8988T (cell line): ENCODE results near the gene COL18A1.

ENCODE experiments used
- DNase-seq: peaks from one replicate; pipeline ENCODE4 v3.0.0; 2011

Gene COL18A1

DNA sequence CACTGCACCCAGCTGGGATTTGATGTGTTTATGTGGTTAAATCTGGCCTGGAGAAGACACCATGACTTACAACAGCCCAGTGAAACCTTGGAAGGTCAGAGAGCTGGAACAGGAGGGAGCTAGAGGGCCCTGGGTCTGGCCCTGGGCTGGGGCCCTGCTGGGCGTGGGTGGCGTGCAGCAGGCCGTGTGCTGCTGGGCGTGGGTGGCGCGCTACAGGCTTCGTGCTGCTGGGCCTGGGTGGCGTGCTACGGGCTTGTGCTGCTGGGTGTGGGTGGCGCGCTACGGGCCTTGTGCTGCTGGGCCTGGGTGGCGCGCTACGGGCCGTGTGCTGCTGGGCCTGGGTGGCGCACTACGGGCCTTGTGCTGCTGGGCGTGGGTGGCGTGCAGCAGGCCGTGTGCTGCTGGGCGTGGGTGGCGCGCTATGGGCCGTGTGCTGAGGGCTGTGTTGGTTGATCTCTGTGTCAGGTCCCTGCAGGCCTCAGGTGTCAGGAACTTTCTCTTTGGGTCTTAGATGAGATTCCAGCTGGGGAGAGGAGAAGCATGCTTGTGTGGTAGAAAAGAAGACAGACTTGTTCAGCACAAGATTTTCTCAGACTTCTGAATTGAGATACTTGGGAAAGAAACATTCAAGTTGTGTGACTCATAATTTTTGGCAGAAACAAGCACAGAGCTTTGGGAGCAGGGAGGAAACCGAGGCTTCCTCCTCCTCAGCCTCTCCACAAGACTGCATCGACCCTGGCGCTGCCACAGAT is 66.0 kb downstream of the COL18A1 start:
- DNase-seq, result no peak

DNA sequence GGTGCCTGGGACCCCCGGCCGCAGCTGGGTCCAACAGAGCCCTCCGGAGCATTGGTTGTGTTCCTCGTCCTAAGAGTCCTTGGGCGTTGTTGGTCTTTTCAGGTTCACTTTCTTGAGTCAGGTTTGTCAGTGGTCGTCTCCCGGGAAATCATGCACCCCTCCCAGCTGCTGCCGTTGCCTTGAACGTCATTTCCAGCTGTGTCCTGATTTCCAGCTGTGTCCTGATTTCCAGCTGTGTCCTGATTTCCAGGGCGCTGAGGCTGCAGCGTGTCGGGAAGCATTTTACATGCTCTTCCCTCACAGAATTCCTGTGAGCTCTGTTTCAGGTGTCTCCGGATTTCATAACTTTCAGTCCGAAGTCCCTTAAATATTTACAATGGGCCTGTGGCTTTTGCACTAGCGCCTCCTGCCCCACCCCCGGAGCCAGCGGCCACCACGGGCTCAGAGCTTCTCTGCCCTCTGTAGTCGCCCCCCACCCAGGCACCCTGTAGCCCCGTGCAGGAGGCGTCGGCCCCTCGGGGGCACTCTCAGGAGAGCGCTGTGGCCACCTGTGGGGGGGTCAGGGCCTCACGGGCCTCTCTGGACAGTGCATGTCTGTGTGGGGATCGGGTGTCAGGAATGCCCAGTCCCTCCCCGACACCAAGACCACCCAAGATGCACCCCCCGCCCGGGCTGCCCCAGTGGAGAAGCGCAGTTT is 66.7 kb downstream of the COL18A1 start:
- DNase-seq, result no peak

DNA sequence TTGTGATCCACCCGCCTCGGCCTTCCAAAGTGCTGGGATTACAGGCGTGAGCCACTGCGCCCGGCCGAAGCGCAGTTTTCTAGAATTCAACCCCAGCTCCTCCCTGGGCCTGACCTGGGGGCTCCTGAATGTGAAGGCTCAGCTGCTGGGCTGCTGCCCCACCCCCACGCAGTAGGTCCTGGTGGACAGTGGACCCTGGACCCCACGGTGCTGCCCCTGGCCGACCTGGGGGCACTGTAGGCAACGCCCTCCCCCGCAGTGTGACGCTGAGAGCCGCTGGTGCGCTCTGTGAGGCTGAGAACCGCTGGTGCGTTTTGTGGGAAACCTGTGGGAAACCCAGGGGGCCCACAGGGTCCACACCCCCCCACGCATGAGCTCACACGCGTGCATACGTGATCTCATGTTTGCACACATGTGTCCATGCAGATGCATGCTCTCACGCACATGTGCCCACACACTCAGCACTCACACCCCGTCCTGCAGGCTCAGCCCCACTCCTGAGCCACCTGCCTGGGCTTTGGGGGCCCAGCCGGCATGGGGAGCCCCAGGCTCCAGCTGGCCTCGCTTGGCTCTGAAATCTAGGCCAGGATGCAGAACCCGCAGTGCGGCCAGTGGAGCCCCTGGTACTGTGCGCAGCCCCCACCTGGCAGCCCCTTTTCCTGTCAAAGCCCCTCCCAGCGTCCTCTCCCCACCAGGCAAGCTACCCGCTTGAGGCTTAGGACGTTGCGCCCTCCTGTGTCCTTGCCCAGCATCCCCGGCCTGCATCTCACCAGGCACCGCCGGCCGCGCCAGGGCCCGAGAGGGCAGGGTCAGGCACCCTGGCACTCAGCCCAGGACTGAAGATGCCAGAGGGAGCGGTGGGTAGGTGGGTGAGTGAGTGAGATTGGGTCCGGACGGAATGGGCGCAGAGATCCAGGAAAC is 67.7 kb downstream of the COL18A1 start:
- no peak for DNase-seq

DNA sequence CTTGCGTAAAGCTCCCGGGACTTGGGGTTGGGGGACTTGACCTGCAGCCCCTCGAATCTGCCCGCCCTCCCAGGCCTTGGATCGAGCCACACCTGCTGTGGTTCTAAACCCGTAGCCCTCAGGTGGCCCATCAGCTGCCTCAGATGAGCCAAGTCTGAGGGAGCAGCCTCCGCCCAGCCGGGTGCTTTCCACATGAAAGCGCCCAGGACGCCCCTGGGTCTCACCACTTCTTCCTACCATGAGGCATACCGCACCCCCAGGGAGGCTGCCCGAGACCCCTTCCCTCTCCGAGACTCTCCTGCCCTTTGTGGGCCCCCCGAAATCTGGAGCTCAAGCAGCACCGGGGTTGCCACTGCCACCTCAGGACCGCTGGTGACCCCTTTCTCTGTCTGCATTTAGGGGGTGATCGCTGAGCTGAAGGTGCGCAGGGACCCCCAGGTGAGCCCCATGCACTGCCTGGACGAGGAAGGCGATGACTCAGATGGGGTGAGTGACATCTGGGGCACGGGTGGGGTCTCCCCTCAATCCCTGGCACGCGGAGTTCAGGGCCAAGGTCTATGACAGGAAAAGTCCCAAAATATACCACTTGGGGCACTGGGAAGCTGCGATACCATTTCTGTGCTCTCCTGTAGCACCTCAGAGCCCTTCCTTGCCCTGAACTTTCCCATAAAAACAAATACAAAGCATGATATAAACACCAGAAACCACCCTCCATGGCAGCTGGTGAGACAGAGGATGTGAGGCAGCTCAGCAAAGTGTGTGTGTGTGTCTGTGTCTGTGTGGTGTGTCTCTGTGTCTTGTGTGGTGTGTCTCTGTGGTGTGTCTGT is 68.7 kb downstream of the COL18A1 start:
- no peak for DNase-seq

DNA sequence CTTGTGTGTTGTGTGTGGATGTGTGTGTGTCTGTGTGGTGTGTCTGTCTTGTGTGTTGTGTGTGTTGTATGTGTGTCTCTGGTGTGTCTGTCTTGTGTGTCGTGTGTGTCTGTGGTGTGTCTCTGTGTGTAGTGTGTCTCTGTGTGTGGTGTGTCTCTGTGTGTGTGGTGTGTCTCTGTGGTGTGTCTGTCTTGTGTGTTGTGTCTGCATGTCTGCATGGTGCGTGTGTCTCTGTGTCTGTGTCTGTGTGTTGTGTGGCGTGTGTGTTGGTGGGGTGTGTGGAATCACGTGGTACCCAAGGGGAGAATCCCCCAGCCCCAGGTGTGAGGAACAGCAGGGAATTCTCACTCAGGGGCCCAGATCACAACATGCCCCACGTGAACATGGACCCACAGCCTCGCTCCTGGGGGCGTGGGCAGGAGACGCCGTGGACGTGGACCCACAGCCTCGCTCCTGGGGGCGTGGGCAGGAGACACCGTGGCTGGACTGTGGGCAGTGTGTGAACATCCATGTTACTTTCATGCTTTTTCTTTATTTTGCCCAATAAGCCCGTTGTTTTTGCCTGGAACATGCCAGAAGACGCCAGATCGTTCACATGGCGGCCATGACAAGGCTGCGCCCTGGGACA is 69.5 kb downstream of the COL18A1 start:
- no peak for DNase-seq

- no peak for DNase-seq
Observed at GRCh38 chr21:45475004-45475685, 70.2 kb downstream of the COL18A1 start.

DNA sequence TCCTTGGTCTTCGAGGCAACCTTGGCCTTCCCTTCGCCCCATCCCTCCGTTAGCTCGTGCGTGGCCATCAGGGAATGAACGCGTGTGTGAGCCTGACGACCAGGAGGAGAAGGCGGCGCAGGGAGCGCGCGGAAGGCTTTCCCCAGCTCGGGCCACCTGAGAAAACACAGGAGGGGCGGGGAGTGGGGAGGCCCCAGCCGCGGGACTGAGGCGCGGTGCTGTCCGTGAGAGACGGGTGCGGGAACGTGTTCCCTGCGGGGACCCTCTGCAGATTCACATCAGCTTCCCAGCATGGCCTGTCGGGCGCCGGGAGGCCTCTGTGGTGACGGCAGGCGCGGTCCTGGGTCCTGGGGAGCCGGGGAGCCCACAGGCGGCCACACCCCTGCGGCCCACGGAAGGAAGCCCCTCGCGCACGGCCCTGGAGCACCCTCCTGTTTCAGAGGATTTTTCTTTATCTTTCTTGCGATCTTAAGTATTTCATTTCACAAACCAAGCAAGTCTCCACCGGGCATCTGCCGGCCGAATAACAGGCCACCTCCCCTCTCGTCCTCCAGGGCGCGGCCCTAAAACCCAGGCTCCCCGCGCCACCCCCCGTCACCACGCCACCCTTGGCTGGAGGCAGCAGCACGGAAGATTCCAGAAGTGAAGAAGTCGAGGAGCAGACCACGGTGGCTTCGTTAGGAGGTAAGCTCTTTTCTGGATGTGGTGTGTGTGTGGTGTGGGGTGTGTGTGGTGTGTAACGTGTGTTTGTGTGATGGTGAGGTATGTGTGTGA is 71.0 kb downstream of the COL18A1 start:
- DNase-seq, result no peak

DNA sequence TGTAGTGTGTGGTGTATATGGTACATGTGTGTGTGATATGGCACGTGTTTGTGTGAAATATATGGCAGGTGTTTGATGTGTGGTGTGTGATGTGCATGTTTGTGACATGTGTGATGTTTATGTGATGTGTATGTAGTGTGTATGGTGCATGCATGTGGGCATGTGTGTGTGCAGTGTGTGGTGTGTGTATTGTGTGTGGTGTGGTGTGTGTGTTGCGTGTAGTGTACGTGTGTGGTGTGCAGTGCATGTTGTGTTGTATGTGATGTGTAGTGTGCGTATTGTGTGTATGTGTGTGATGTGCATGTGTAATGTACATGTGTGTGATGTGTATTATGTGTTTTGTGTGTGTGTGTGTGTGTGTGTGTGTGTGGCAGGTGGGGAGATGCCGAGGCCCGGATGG is 71.6 kb downstream of the COL18A1 start:
- DNase-seq, result no peak

DNA sequence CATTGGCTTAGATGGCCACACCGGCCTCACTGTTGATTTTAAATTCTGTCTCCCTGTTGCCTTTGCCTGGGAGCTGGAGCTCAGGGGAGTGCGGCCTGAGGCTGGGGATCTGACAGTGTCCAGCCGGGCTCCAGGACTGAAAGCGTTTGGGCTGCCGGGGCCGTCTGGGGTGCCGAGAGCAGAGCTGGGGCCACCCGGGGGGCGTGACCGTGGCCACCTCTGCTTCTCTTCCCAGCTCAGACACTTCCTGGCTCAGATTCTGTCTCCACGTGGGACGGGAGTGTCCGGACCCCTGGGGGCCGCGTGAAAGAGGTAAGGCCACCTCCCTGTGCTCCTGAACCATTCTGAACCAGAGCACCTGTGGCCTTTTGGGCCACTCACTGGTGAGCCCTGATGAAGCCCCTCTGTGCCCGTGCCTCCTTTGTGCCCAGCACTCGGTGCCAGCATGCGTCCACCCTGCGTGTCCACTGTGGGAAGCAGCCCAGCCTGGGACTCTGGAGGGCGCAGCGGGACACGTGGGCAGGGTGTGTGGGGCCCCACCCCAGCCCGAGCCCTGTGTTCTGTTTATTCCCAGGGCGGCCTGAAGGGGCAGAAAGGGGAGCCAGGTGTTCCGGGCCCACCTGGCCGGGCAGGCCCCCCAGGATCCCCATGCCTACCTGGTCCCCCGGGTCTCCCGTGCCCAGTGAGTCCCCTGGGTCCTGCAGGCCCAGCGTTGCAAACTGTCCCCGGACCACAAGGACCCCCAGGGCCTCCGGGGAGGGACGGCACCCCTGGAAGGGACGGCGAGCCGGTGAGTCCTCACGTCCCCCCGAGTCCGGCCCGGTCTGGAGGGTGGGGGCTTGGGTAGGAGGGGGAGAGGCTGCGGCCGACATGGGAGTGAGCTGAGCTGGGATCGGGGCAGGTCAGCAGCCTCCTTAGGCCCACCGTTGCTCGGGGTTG is 72.5 kb downstream of the COL18A1 start:
- no peak for DNase-seq

DNA sequence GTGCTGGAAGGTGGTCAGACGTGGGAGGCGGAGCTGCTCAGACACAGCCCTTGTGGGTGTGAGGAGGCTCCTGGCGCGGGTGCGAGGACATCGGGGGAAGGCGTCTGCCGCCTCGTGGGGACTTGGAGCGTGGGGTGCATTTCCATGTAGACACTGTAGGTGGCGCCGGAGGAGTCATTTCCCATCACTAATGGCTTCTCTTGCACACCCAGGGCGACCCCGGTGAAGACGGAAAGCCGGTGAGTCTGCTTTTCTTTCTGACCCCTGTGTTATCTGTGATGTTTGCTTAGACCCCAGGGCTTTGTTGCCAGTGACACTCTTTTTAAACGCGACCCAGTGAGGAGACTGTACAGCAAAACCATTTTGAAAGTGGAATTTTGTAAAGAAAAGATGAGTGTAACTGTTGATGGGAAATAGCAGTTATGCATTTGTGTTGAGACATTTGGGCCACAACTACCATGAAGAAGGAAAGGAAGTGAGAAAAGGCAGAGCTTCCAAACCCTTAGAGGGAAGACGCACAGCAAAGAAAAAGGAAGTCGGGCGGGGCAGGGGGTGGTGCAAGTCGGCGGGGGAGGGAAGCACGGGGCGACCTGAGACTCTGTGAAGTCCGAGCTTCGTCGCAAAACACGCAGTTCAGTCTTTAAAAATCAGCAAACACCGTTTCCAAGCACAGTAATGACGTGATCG is 73.3 kb downstream of the COL18A1 start:
- DNase-seq, result peak; percentile 78

DNA sequence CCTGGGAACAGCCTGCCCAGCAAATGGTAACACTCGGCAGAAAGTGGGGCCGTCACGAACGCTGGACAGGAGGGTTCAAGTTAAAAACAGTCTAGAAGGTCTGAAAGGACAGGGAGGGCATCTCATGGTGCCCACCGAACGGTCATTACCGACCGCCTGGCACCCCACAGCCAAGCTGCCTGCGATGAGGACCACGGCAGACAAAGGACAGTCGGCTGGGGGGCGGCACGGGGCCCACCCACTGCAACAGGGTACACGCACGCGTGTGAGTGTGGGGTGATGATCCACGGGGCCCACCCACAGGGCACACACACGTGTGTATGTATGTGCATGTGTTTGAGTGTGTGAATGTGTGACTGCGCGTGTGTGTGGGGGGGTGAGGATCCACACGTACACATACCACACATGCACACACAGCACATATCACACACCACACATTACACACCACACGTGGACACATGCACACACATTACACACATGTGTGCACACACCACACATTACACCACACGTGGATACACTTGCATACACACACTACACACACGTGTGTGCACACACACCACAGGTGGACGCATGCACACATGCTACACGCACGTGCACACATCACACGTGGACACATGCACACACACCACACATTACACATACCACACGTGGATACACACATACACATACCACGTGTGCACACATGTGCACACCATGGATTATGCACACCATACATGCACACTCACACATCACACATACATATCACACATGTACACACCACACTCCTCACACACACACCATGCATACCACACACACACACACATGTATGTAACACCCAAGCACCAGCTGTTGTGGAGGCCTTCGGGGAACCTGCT is 74.1 kb downstream of the COL18A1 start:
- DNase-seq, result no peak

DNA sequence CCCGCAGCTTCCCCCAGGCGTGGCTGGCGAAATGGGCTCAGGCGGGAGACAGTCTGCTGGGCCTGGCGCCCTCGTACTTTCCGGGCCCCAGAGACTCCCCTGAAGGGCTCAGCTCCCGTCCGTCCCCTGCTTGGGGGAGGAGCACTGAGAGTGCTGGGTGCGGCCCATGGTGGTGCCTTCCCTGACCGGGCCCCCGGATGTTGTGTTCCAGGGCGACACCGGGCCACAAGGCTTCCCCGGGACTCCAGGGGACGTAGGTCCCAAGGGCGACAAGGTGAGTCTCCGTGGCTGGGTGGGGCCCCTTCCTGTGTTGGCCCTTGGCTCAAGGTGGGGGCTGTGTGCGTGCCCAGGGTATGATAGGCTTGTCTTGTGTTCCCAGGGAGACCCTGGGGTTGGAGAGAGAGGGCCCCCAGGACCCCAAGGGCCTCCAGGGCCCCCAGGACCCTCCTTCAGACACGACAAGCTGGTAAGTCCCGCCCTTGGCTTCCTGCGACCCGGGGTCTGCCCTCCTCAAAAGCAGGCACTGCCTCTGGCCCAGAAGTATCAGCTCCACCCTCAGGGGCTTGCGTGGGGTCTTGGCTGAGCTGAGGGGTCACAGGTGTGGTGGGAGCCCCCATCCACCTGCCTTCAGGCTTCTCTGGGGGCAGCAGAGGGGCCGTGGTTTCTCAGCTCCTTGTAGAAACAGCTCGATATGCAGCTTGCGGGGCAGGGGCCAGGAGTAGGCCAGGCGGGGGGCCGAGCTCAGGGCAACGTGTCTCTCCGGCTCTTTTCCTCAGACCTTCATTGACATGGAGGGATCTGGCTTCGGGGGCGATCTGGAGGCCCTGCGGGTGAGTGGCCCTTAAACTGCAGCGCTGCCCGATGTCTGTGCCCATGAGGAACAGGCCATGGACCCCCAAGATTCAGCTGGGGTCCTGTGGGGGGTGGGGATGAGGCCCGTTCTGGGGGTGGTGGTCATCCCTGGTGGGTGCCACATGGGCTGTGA is 75.0 kb downstream of the COL18A1 start:
- no peak for DNase-seq

DNA sequence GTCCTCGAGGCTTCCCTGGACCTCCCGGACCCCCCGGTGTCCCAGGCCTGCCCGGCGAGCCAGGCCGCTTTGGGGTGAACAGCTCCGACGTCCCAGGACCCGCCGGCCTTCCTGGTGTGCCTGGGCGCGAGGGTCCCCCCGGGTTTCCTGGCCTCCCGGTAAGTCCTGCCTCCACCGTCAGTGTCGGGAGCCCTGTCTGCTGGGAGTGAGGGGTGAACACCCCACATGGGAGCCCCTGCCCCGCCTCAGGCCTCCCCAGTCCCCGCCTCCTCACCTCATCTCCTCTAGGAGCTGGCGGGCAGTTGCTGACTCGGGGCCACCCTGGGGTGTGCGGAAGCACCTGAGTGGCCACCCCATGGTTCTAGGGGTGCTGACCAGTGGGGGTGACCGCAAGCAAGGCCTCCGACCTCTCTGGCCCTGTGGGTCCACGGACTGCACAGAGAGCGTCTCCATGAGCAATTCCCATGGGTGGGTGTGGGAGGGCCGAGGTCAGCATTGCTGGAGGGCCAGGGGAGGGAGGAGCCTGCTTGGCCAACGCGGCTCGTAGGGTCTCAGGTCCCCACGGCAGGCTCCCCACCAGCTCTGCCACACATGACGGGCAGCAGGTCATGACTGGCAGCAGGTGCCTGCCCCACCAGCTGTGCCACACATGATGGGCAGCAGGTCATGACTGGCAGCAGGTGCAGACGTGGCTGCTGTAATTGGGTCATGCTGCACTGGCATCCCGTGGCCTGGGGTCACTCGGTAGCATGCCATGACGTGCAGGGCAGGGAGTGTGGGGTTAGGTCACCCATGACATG is 75.9 kb downstream of the COL18A1 start:
- DNase-seq, result no peak

DNA sequence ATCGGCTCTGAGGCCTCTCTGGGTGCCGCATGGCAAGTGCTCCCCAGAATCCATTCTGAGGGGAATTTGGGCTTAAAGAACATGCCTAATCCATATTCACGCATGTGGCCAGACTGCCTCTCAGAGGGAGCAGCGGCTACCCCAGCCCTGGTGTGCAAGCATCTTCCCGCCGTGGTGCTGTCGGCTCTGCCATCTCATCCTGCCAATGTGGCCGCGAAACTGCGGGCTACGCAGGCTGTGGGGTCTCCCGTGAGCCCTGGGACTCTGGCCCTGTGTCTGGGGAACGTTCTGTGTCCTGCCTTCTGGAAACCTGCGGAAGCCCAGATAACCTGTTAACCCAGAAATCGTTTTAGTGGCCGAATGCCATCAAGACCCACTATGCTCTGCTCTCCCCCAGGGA is 76.6 kb downstream of the COL18A1 start:
- DNase-seq, result no peak

GRCh38 chr21:45481977-45482898 is 77.3 kb downstream of the COL18A1 start:
- DNase-seq, result no peak
